ENCODE results near the gene TECPR1.

Gene TECPR1

DNA sequence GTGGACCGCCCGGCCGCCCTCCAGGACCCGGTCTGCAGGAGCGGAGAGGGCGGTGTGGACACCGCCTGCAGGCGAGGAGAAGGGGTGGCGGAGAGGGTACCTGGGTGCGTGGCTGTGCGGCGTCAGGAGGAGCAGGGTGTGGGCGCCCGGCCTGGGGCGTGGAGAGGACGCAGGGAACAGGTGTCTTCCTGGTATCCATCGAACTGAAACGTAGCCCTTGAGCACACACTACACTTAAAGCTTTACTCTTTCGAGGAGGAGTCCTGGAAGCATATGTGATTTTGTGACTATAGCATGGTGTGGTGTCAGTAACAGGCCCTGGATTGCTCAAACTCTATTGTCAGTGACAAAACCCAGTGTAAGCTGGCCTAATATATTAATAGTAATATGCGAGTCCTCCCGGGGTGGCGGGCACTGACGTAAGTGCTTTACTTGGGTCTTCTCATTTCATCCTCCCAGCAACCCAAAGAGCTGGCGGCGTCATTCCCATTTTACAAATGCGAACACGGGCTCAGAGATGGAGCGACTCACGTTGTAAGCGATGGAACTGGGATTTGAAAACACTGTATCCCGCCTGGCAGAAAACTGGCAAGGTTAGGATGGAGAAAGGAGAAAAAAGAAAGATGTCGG lies 508 bp upstream of the TECPR1 start:
- in situ Hi-C loops (cut with HindIII; ENCODE audit: low sequenced_read_pairs): no loop called here

DNA sequence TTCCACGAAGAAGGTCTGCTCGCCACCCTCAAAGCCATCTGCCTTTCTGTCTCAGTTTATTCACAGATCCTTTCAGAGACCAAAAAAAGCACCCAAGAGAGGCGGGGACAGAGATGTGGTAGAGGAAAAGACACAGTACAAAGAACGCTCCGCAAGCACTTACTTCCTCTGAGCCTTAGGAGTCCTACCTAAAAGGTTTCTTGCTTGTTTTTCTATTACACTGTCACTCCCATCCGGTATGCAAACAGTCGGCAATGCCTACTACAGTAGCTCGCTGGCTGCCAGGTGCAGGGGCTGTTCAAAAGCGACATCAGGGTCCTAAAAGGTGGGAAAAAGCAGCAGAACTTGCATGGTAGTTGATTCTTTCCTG lies 816 bp downstream of the TECPR1 start:
- in situ Hi-C loops (cut with HindIII; ENCODE audit: low sequenced_read_pairs): no loop called here

DNA sequence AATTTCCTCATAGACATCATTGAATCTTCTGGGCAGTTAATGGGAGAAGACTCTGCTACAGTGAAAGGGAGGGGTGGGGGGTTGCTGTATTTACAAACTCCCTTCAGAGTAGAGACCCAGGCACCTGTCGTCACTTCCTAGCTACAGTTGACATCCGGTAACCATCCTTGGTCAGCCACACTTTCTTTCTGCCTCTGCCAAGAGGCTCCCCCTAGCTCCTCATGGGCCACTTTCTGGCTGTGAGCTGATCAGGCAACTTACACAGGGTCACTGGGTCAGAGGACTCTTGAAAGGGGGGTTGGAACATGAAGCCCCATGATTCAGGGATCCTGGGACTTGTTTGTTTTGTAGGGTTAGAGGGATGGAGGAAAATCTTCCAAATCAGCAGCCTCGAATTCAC lies 1.2 kb downstream of the TECPR1 start:
- in situ Hi-C loops (cut with HindIII; ENCODE audit: low sequenced_read_pairs): no loop called here

DNA sequence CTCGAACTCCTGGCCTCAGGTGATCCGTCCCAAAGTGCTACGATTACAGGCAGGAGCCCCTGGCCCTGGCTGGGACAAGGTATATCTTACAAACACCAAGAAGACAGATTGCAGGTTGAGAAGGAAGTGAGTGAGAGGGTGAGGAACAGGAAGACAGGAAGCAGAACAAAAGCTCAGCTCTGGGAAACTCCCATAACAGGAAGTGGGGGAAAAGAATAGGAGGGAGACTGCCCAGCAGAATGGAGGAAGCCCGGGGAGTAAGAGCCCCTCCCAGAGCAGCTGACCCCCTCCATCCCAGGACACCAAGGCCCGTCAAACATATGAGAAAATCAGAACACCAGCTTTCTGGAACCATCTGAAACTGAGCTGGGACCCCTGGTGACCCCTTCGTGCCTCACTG lies 2.9 kb downstream of the TECPR1 start:
- in situ Hi-C loops (cut with HindIII; ENCODE audit: low sequenced_read_pairs): no loop called here

DNA sequence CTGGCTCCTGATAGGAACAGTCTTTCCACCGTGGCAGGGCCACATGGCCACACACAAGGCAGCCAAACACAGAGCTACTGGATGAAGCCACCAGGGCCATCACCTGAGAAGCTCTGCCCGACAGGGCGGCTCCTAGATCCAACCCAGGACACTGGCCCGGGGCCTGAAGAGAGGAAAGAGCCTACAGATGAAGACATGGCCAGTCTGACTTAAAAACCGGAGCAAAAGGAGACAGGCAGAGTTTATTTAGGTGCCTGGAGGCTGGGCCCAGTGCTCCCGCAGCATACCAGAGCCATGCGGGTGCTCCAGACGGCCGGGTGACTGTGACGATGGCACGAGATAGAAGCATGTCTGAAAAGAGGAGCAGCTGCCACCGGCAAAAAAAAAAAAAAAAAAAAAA lies 3.9 kb downstream of the TECPR1 start:
- in situ Hi-C loops (cut with HindIII; ENCODE audit: low sequenced_read_pairs): no loop called here

DNA sequence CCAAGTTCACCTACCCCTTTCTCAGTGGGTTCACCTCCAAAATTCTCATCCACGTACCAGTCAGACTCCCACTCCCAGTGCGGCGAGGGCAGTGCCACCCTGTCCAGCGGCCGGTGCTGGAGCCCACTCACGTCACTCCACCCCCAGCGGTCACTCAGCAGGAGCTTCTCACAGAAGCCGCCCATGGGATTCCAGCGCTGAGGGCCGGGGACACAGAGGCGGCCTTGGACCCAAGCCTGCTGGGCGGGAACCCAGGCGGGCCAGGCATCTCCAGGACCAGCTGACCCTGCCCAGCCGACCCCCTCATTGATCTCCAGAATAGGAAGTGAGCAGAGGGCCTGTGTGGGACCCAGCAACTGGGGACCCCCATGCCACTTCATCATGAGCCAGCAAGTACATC lies 7.2 kb downstream of the TECPR1 start:
- in situ Hi-C loops (cut with HindIII; ENCODE audit: low sequenced_read_pairs): no loop called here

DNA sequence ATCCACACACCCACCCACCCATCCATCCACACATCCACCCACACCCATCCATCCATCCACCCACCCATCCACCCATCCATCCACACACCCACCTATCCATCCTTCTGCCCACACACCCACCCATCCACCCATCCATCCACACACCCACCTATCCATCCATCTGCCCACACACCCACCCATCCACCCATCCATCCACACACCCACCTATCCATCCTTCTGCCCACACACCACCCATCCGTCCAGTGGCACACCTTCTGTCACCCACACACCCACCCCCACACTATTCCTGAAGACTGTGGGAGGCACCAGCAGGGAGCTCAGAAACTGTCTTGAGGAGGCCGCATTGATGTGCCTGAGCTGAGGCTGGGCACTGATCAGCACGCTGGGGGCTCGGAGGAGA lies 9.1 kb downstream of the TECPR1 start:
- in situ Hi-C loops (cut with HindIII; ENCODE audit: low sequenced_read_pairs): no loop called here

DNA sequence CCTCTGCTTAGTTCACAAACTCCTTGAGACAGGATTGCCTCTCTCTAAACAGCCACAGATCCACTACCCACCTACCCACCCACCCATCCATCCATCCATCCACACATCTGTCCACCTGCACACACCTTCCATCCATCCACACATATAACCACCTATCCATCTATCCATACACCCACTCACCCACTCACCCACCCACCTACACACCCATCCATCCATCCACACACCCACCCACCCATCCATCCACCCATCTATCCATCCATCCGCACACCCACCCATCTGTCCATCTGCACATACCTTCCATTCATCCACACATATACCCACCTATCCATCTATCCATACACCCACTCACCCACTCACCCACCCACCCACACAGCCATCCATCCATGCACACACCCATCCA lies 9.7 kb downstream of the TECPR1 start:
- in situ Hi-C loops (cut with HindIII; ENCODE audit: low sequenced_read_pairs): no loop called here

DNA sequence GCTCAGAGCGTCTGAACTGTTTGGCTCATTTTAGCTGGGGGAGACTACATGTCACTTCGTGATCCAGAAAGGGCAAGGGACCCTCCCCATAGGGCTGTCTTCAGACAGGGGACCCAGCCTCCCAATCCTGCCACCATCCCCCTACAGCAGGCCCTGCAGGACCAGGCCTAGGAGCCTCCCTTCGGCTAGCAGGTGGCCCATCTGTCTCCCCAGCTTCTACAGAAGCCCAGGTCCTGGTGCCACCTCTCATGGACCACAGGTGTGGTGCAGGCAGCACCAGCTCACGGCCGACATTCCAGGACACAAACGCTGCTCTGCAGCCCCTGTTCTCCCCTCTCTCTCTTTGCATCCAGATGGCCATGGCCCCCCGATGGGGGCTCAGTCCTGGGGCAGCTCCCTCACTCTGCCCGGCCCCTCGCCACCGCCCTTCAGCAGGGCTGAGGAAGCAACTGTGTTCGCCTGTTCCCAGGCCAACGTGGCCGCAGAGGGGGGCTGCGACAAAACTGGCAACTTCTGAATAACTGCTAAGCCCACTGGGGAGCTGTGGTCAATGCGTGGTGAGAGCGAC lies 10.3 kb downstream of the TECPR1 start:
- in situ Hi-C loops (cut with HindIII; ENCODE audit: low sequenced_read_pairs): no loop called here

DNA sequence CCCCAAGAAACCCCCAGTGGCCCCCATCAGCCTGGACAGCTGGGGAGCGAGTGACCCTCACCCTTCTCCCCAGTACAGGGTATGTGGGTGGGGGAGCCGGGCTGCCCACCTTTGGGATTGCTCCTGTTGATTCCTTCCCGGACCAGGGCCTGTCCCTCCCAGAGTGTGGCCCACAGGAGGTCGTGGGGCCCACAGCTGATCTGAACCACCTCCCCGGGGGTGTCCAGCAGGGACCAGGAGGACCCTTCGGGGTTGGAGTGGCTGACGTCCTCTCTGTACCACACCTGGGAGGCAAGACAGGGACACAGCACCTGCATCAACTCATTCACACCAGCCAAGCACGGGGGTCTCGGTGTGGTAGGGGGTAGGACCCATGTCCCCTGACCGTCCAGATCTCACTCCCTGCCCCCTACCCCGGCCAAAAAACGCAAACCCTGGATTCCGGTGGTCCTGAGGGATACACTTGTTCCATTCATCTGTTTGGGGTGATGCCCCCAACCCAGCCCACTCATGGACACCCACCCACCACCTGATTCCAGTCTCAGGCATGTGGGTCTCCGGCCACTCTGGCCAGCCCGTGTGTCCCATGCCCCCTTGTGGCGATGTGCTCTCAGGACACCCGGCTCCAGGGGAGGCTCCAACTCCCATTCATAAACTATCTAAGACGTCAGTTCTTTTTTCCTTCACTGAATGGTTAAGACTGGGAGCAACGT lies 10.9 kb downstream of the TECPR1 start:
- in situ Hi-C loops (cut with HindIII; ENCODE audit: low sequenced_read_pairs): no loop called here

DNA sequence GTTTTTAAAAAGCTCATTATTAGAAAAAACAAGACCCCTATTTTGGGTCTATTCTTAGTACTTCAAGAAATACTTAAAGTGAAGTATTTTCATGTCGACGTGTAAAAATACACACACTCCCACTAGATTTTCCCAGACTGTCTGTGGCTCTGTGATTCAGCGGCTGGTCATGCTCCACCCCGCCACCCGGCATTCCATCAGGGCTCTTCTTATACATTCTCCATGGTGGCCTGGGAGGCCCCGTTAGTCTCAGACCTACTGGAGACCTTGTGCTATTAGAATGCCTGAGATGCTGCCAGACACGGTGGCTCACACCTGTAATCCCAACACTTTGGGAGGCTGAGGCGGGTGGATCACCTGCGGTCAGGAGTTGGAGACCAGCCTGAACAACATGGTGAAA lies 13.1 kb downstream of the TECPR1 start:
- in situ Hi-C loops (cut with HindIII; ENCODE audit: low sequenced_read_pairs): no loop called here

DNA sequence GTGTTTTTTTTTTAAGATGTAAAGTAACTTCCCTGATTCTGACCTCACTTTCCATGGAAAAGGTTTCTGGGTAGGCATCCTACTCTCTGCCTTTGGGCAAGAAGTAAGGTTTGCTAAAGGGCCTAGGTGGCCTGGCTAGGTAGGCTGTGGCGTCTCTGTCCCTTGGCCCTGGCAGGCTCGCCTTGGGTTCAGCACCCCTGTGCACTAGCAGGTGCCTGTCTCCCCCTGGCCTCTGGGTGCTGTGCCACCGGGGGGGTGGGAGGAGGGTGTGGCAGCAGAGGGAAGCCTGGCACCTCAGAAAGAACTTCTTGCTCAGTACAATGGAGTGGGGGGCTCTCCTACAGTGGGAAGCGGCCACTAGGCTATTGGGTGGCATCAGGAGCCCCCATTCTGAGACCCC lies 14.0 kb downstream of the TECPR1 start:
- in situ Hi-C loops (cut with HindIII; ENCODE audit: low sequenced_read_pairs): no loop called here

DNA sequence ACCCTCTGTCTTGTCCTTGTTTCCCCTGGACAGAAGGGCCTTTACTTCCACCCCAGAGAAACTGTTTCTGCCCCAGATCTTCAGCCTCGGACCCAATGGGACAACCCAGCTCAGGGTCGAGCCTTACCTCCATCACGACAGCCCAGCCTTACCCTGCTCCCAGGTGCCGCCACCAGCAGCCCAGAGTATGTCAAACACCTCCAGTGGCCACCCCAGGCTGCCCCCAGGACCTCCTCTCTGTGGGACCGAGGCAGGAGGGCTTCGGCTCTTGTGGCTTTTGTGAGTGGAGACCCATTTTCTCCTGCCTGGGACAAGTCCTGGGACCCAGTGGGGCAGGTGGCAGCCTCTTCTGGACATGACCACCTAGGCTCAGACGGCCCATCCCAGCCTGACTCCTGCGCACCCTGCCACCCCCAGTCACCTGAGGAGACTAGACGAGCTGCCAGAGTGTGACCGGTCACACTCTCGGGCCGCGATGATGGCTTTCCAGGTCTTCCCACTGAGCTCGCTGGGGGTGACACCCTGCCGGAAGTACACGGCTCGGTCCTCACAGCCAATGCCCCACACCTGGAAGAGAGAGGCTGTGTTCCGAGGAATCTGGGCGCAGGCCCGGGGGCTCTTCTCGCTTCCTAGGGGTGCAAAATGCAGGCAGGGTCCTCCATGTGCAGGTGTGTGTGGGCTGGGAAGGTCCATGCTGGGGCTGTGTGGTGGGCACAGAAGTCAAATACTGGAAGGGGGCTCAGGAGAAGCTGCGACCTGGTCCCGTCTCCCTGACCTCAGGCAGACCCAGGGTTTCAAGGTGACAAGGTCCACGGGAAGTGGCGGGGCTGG lies 15.5 kb downstream of the TECPR1 start:
- in situ Hi-C loops (cut with HindIII; ENCODE audit: low sequenced_read_pairs): no loop called here

DNA sequence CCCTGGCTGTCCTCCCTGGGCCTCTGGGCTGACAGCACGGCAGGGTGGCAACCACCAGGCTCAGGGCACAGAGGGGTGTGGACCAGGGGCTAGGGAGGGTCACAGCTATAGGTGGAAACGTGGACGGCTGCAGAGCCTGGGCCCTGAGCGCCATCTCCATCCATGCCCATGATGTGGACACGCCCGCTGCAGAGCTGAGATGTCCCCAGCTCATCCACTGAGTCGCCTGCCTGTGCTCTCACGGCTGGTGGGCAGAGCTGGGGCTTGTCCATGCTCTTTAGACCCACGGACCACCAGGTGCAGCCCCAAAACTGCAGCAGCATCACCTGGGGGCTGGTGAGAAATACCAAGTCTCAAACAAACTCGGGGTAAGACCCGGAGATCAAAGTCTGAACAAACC lies 16.1 kb downstream of the TECPR1 start:
- in situ Hi-C loops (cut with HindIII; ENCODE audit: low sequenced_read_pairs): no loop called here

DNA sequence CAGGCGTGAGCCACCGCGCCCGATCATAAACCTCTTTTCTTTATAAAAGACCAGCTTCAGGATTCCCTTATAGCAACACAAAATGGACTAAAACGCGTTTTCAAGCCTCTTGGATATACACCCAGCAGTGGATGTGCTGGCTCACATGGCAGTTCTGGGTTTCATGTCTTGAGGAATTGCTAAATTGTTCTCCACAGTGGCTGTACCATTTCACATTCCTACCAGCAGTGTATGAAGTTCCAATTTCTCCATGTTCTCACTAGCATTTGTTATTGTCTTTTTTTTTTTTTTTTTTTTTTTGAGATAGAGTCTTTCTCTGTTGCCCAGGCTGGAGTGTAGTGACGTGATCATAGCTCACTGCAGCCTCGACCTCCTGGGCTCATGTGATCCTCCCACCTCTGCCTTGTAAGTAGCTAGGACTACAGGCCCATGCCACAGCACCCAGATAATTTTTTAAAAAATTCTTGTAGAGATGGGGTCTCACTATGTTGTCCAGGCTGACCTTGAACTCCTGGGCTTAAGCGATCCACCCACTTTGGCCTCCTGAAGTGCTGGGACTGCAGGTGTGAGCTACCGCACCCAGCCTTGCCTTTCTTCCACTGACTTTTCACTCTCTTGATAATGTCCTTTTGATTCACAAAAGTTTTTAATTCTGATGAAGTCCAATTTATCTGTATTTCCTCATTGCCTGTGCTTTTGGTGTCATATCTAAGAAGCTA lies 17.4 kb downstream of the TECPR1 start:
- in situ Hi-C loops (cut with HindIII; ENCODE audit: low sequenced_read_pairs): no loop called here

DNA sequence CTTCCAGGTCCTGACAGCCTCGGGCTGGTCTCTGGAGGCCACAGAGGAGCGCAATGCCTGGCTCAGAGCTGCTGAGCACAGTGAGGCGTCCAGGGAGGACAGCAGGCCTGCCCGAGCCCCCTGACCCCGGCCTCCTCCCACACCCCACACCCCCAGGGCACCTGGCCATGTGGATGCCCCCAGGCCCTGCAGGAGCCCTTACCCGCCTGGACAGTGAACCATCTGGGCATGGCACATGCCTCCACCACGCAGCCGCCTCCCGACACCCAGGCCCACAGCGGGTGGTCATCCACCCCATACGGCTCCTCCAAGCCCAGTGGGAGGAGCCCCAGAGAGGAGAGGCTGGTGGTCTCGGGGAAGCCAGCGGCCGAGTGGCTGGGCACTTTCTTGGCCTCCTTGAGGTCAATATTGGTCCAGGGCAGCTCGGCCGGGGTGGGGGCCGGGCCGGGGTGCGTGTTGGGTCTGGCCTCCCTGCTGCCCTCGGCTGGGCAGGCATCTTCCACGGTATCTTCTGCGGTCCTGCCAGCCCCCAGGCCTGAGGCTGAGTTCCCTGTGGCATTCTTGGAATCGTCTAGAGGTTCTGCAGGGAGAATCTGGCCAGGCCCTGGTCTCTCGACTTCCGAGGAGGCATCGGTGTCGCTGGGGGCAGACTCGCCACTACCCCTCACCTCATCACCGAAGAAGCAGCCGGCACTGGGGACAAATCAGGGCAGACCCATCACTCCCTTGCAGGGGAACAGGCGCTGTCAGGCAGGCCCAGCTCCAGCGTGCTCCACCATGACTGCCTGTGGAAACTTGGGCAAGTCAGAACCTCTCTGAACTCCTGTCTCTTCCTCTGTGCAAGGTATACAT lies 18.6 kb downstream of the TECPR1 start:
- in situ Hi-C loops (cut with HindIII; ENCODE audit: low sequenced_read_pairs): no loop called here

DNA sequence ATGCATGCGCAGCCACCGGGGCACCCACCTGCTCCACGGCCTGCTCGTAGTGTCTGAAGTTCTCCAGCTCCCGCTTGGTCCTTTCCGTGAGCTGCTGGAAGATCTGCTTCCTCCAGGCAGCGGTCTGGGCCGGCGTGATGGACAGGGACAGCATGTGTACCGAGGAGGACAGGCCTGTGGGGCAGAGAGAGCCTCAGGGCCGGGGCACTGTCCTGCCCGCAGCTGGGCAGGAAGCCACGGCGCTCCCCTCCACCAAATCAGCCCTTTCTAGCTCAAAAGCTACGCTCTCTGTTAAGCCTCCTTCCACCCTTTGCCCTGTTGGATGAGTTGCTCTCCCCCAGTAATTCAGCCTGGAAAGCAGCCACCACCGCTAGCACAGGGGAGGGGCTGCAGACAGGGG lies 19.2 kb downstream of the TECPR1 start:
- in situ Hi-C loops (cut with HindIII; ENCODE audit: low sequenced_read_pairs): no loop called here

DNA sequence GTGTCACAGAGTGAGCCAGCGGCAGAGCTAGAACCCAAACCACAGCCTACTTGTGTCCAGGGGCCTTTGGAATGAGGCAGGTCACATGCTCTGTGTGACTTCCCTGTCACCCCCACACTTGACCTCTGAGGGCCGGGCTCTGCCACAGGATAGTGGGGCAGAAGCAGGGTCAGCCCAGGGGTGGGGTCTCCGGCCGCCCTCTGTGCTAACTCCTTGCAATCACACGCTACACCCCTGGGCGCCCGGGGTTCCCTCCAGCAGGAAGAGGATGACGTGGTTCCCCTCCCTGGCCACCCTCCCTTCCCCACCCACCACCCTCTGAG lies 19.8 kb downstream of the TECPR1 start:
- in situ Hi-C loops (cut with HindIII; ENCODE audit: low sequenced_read_pairs): no loop called here

DNA sequence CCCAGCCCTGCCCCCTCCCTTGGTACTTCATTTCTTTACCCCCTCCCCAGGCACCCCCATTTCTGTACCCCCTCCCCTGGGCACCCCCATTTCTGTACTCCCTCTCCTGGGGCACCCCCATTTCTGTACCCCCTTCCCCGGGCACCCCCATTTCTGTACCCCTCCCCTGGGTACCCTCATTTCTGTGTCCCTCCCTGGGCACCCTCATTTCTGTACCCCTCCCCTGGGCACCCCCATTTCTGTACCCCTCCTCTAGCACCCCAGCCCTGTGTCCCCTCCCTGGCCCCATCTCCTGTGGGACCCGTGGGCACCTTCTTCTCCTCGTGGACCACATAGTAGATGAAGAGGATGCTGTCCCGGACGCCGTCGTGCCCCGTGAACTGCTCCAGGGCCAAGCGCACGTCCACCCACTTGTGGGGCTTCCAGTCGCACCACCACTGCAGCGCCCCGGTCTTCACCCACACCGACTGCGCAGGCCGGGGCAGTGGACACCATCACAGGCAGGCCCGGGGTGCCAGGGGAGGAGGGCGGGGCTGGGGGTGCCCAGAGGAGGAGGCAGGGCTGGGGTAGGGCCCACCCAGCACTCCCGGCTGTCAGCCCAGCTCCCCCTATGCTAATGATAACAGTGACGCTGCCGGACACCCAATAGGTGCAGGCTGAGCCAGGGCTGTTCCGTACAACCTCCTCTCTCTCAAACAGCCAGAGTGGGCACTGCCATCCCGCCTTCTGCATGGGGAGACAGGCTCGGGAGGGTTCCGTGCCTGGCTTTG lies 20.4 kb downstream of the TECPR1 start:
- in situ Hi-C loops (cut with HindIII; ENCODE audit: low sequenced_read_pairs): no loop called here
